Measurements from ENCODE around the gene C16orf74.

- TF ChIP-seq CTCF (optimal IDR thresholded peaks at IDR 0.05 in 1 of 3, IDR thresholded peaks at IDR 0.05 in 1 of 3, conservative IDR thresholded peaks at IDR 0.05 in 1 of 3; ENCODE audit: extremely low read depth in 1 of 3, insufficient read depth in 2 of 3, low read length in 3 of 3): no peak
- TF ChIP-seq EZH2 (IDR thresholded peaks at IDR 0.05; ENCODE audit: low read length): no peak
Observed at GRCh38 chr16:85680352-85680944, 70.4 kb downstream of the C16orf74 start.

Data from keratinocyte (primary cell).